Right lobe of liver (tissue), 4 donors: ENCODE data around the gene OAF.

ENCODE experiments used
- POLR2A ChIP-seq: fragments of 450-650 bp; IDR thresholded peaks from one replicate; pipeline ENCODE4 v1.6.1; 2017; ENCODE audit warnings: antibody characterized with exemption, mild to moderate bottlenecking
- TF ChIP-seq, protein P1 (sequence below), 4 donors: fragments of 200-600 bp in 3 of 4; fragments of 450-650 bp in 1 of 4; IDR thresholded peaks; one replicate each; pipeline versions ENCODE4 v1.5.1 to v1.8.0; 2016 to 2022; ENCODE audit warnings: antibody characterized with exemption in 4 of 4, mild to moderate bottlenecking in 2 of 4
- donor health status: DM: no; HTN: no; CAD: no.
- donor health status: DM: no; HTN: no; CAD: no.
- donor health status: DM: no; HTN: yes; CAD: no.

- TF ChIP-seq, protein P1, sequence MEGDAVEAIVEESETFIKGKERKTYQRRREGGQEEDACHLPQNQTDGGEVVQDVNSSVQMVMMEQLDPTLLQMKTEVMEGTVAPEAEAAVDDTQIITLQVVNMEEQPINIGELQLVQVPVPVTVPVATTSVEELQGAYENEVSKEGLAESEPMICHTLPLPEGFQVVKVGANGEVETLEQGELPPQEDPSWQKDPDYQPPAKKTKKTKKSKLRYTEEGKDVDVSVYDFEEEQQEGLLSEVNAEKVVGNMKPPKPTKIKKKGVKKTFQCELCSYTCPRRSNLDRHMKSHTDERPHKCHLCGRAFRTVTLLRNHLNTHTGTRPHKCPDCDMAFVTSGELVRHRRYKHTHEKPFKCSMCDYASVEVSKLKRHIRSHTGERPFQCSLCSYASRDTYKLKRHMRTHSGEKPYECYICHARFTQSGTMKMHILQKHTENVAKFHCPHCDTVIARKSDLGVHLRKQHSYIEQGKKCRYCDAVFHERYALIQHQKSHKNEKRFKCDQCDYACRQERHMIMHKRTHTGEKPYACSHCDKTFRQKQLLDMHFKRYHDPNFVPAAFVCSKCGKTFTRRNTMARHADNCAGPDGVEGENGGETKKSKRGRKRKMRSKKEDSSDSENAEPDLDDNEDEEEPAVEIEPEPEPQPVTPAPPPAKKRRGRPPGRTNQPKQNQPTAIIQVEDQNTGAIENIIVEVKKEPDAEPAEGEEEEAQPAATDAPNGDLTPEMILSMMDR (IDR thresholded peaks at IDR 0.05) = no peak
- no peak for TF ChIP-seq POLR2A
Measured at GRCh38 chr11:120178561-120179056, 32.2 kb upstream of the OAF start.
